Hepatocyte (in vitro differentiated cells): ENCODE measurements around the gene TGIF2. TPM values are rescaled to one million over a fixed set of nuclear protein-coding genes. Genes with fewer than 3 reads are reported as not detected.

Source experiments
- DNase-seq: peaks from one replicate; pipeline ENCODE4 v3.0.0-alpha.2; 2016; ENCODE audit warnings: low spot score
- H2AFZ ChIP-seq: fragments of 200-600 bp; sonication (generic); 2 replicates; pipeline ENCODE4 v1.6.0; 2016; ENCODE audit warnings: antibody characterized with exemption, mild to moderate bottlenecking
- H3K27ac ChIP-seq: fragments of 200-600 bp; sonication (generic); 2 replicates; pipeline ENCODE4 v1.5.1; 2016; ENCODE audit warnings: mild to moderate bottlenecking
- H3K27me3 ChIP-seq: fragments of 200-600 bp; sonication (generic); 2 replicates; pipeline ENCODE4 v1.6.1; 2016
- H3K36me3 ChIP-seq: fragments of 200-600 bp; sonication (generic); replicated peaks from 2 replicates; pipeline ENCODE4 v1.5.1; 2016; ENCODE audit warnings: low read depth; ENCODE audit not compliant: insufficient read depth
- H3K4me1 ChIP-seq: fragments of 200-600 bp; sonication (generic); 2 replicates; pipeline ENCODE4 v1.5.1; 2016; ENCODE audit warnings: mild to moderate bottlenecking, moderate library complexity; ENCODE audit not compliant: insufficient read depth
- H3K4me2 ChIP-seq: fragments of 200-600 bp; sonication (generic); 2 replicates; pipeline ENCODE4 v1.6.0; 2016
- H3K4me3 ChIP-seq: fragments of 200-600 bp; sonication (generic); 2 replicates; pipeline ENCODE4 v1.5.1; 2016; ENCODE audit warnings: mild to moderate bottlenecking
- H3K79me2 ChIP-seq: fragments of 200-600 bp; sonication (generic); 2 replicates; pipeline ENCODE4 v1.6.0; 2017; ENCODE audit warnings: mild to moderate bottlenecking
- H3K9me2 ChIP-seq: fragments of 200-600 bp; sonication (generic); replicated peaks from 2 replicates; pipeline ENCODE4 v1.6.0; 2017; ENCODE audit warnings: mild to moderate bottlenecking; ENCODE audit not compliant: insufficient read depth
- H3K9me3 ChIP-seq: fragments of 200-600 bp; sonication (generic); 2 replicates; pipeline ENCODE4 v1.5.1; 2016; ENCODE audit warnings: low read depth, mild to moderate bottlenecking
- H4K20me1 ChIP-seq: fragments of 200-600 bp; sonication (generic); 2 replicates; pipeline ENCODE4 v1.6.0; 2016; ENCODE audit warnings: mild to moderate bottlenecking; ENCODE audit not compliant: insufficient read depth, poor library complexity, severe bottlenecking
- EZH2 ChIP-seq: fragments of 200-600 bp; sonication (generic); IDR thresholded peaks from 2 replicates; pipeline ENCODE4 v1.6.1; 2016; ENCODE audit warnings: antibody characterized with exemption, mild to moderate bottlenecking, borderline replicate concordance
- EZH2phosphoT487 ChIP-seq: fragments of 200-600 bp; sonication (generic); IDR thresholded peaks from one replicate; pipeline ENCODE4 v1.6.1; 2018; ENCODE audit warnings: antibody characterized with exemption, mild to moderate bottlenecking, low read depth, moderate library complexity; ENCODE audit not compliant: unreplicated experiment, severe bottlenecking
- WGBS: methylation state at CpG from one replicate; pipeline ENCODE4 v1.1.6; 2016; ENCODE audit warnings: low lambda C conversion rate; ENCODE audit errors: missing lambda C conversion rate; 5-methylcytosine and 5-hydroxymethylcytosine counted together
- polyA plus RNA-seq: library from polyadenylated mRNA; unstranded; fragments of >200 nt; fragmentation: Nextera tagmentation; extraction: Ambion mirVana; gene quantifications from 2 replicates; pipeline ENCODE4 v1.2.1, GENCODE V29; 2016
- total RNA-seq: library from RNA; depleted of rRNA; stranded (reverse); fragments of >200 nt; gene quantifications from 2 replicates; pipeline ENCODE4 v1.2.3, GENCODE V29; 2014
- TF ChIP-seq, protein P1 (sequence below): fragments of 200-600 bp; sonication (generic); IDR thresholded peaks from 2 replicates; pipeline ENCODE4 v1.5.1; 2016; ENCODE audit warnings: antibody characterized with exemption, mild to moderate bottlenecking; ENCODE audit not compliant: poor library complexity

Gene TGIF2
- total and polyA plus RNA-seq, 2 experiments from 2014 or later, result 30.6 to 38.5 TPM

- Histone ChIP-seq H3K4me2 (no peak overlapping the region), H3K27ac (no peak overlapping the region), H3K9me3 (no peaks in the 10 kb centered on the region), H3K36me3 (no peaks in the 10 kb centered on the region), H3K4me3 (no peak overlapping the region), H3K27me3 (no peaks in the 10 kb centered on the region), H3K9me2 (no peaks in the 10 kb centered on the region), H2AFZ (no peak overlapping the region), H3K4me1 (no peaks in the 10 kb centered on the region), H4K20me1 (no peaks in the 10 kb centered on the region), H3K79me2 (no peaks in the 10 kb centered on the region)
- WGBS, result 85% methylated on average over 15 of the region's 15 CpGs
- TF ChIP-seq EZH2 (no peak), EZH2phosphoT487 (no peak)
- TF ChIP-seq, protein P1, sequence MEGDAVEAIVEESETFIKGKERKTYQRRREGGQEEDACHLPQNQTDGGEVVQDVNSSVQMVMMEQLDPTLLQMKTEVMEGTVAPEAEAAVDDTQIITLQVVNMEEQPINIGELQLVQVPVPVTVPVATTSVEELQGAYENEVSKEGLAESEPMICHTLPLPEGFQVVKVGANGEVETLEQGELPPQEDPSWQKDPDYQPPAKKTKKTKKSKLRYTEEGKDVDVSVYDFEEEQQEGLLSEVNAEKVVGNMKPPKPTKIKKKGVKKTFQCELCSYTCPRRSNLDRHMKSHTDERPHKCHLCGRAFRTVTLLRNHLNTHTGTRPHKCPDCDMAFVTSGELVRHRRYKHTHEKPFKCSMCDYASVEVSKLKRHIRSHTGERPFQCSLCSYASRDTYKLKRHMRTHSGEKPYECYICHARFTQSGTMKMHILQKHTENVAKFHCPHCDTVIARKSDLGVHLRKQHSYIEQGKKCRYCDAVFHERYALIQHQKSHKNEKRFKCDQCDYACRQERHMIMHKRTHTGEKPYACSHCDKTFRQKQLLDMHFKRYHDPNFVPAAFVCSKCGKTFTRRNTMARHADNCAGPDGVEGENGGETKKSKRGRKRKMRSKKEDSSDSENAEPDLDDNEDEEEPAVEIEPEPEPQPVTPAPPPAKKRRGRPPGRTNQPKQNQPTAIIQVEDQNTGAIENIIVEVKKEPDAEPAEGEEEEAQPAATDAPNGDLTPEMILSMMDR, result no peak
- no peak for DNase-seq
Observed at GRCh38 chr20:36629719-36630681, 56.6 kb downstream of the TGIF2 start.

- H4K20me1 ChIP-seq, result no peaks in the 10 kb centered on the region
- no peak overlapping the region for H2AFZ ChIP-seq
- H3K4me3 ChIP-seq, result no peak overlapping the region
- H3K79me2 ChIP-seq, result no peaks in the 10 kb centered on the region
- H3K9me3 ChIP-seq, result no peaks in the 10 kb centered on the region
- WGBS, result 89% methylated on average over 6 of the region's 6 CpGs
- no peaks in the 10 kb centered on the region for H3K9me2 ChIP-seq
- no peak overlapping the region for H3K4me2 ChIP-seq
- TF ChIP-seq EZH2phosphoT487 (no peak), EZH2 (no peak)
- TF ChIP-seq, protein P1, result no peak
- no peaks in the 10 kb centered on the region for H3K36me3 ChIP-seq
- no peaks in the 10 kb centered on the region for H3K27me3 ChIP-seq
- no peak overlapping the region for H3K27ac ChIP-seq
- H3K4me1 ChIP-seq, result no peaks in the 10 kb centered on the region
- DNase-seq, result no peak
Observed at GRCh38 chr20:36631646-36632045, 58.2 kb downstream of the TGIF2 start.

DNA sequence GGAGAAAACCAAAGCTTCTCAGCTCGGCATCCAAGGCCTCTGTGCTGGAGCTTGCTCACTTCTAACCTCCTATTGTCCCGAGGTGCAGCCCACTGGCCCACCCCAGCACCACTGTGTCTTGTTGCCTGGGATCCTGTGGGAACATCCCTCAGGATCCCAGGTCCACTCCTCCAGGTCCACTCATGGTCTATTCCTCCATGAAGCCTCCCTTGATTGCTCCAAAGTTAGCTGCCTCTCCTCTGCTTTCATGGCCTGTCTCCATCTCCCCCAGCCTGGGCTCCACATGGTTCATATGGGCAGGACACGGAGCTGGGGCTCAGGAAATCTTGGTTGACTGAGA lies 58.7 kb downstream of the TGIF2 start:
- no peak for TF ChIP-seq EZH2phosphoT487
- TF ChIP-seq, protein P1, result no peak
- no peak for TF ChIP-seq EZH2
- no peak overlapping the region for H3K4me2 ChIP-seq
- no peaks in the 10 kb centered on the region for H3K4me1 ChIP-seq
- WGBS, result 77% methylated on average over 3 of the region's 3 CpGs
- H4K20me1 ChIP-seq, result no peaks in the 10 kb centered on the region
- no peaks in the 10 kb centered on the region for H3K9me3 ChIP-seq
- H2AFZ ChIP-seq, result no peak overlapping the region
- no peak overlapping the region for H3K27ac ChIP-seq
- no peaks in the 10 kb centered on the region for H3K27me3 ChIP-seq
- H3K36me3 ChIP-seq, result no peaks in the 10 kb centered on the region
- H3K4me3 ChIP-seq, result no peak overlapping the region
- DNase-seq, result no peak
- no peaks in the 10 kb centered on the region for H3K79me2 ChIP-seq
- H3K9me2 ChIP-seq, result no peaks in the 10 kb centered on the region
